Right cardiac atrium (tissue), 5 donors: ENCODE measurements around the gene ARHGAP25. TPM values are rescaled to one million over a fixed set of nuclear protein-coding genes. Genes with fewer than 3 reads are reported as not detected.

Experiments used
- ATAC-seq, 2 donors: fragments of 200-7000 bp; cut with Tn5 transposase; one replicate each; pipeline versions ENCODE4 v1.8.0 to v1.9.1; 2020; ENCODE audit warnings: moderate library complexity in 2 of 2, mild to moderate bottlenecking in 1 of 2
- DNase-seq, 3 donors: peaks; one replicate each; pipeline ENCODE4 v3.0.0-alpha.2; 2020
- H3K27ac ChIP-seq: one replicate; pipeline ENCODE4 v1.5.1; 2013; ENCODE audit warnings: mild to moderate bottlenecking, low read length, control low read depth, moderate library complexity
- H3K27me3 ChIP-seq: one replicate; pipeline ENCODE4 v1.6.1; 2013; ENCODE audit not compliant: control insufficient read depth, insufficient read depth
- H3K4me1 ChIP-seq: one replicate; pipeline ENCODE4 v1.6.1; 2013; ENCODE audit warnings: low read length; ENCODE audit not compliant: control insufficient read depth, insufficient read depth
- H3K4me3 ChIP-seq: one replicate; pipeline ENCODE4 v1.5.1; 2013; ENCODE audit warnings: low read length, control low read depth
- H3K9me3 ChIP-seq: one replicate; pipeline ENCODE4 v1.6.1; 2013; ENCODE audit warnings: low read length; ENCODE audit not compliant: control insufficient read depth
- WGBS: extraction: QIAGEN DNeasy Blood & Tissue Kit; methylation state at CpG from one replicate; pipeline ENCODE4 v1.1.7; 2013; 5-methylcytosine and 5-hydroxymethylcytosine counted together
- intact Hi-C, 4 donors: fragments of 100-400 bp; cut with DNase I; formaldehyde crosslinking; loops; one replicate each; pipeline versions ENCODE4 v1.11.0 to v1.14.0; 2022 to 2023
- polyA plus RNA-seq: library from polyadenylated mRNA; stranded (reverse); fragments of 200-250 nt; gene quantifications from one replicate; pipeline ENCODE4 v1.2.3, GENCODE V29; 2013
- total RNA-seq, 4 donors: library from RNA; stranded (reverse); fragmentation: NEBNext Ultra II Directional; extraction: Animal tissue kit (Norgen Biotek cat#: 25700); gene quantifications; one replicate each; pipeline ENCODE4 v1.2.1, GENCODE V29; 2021
- donor health status: healthy with polysubstance abuse.
- donor health status: DM: no; HTN: yes; CAD: no.
- donor health status: DM: no; HTN: no; CAD: no.
- donor health status: DM: no; HTN: yes; CAD: no; lungs with severe emphysema.
- donor health status: DM: yes; HTN: yes; CAD: no.

Gene ARHGAP25
- total and polyA plus RNA-seq, 5 donors = 5.9 to 9.7 (median 8.5) TPM

GRCh38 chr2:68753318-68753717 lies 18.7 kb downstream of the ARHGAP25 start:
- no peaks in the 10 kb centered on the region for H3K9me3 ChIP-seq
- WGBS = 62% methylated on average over 4 of the region's 4 CpGs
- ATAC-seq (no peak), DNase-seq (no peak)
- peaks cover 2% of the 10 kb centered on the region for H3K4me1 ChIP-seq
- H3K4me3 ChIP-seq = no peak overlapping the region
- H3K27me3 ChIP-seq = no peaks in the 10 kb centered on the region
- intact Hi-C loops = loop anchor here in 2 of 4 donors (2.0 to 10.0 kb wide), 4 partner anchors 83 to 171 kb away; no protein-coding TSS in a partner anchor
- H3K27ac ChIP-seq = no peak overlapping the region

- DNase-seq = no peak
- Histone ChIP-seq H3K4me1 (peaks cover 2% of the 10 kb centered on the region), H3K4me3 (no peak overlapping the region), H3K9me3 (no peaks in the 10 kb centered on the region), H3K27ac (no peak overlapping the region), H3K27me3 (no peaks in the 10 kb centered on the region)
- ATAC-seq = peak; percentile 60 to 86
- intact Hi-C loops = loop anchor here in 1 of 4 donors (10.0 kb wide), 1 partner anchor 170 kb away; no protein-coding TSS in a partner anchor
These were observed 20.5 kb downstream of the ARHGAP25 start for GRCh38 chr2:68755071-68755470.

GRCh38 chr2:68756178-68756577 lies 21.6 kb downstream of the ARHGAP25 start:
- WGBS = 42% methylated on average over 2 of the region's 2 CpGs
- no peak overlapping the region for H3K27ac ChIP-seq
- DNase-seq = no peak

GRCh38 chr2:68757081-68757480 lies 22.5 kb downstream of the ARHGAP25 start:
- intact Hi-C loops = loop anchor here in 1 of 4 donors (10.0 kb wide), 1 partner anchor 168 kb away; no protein-coding TSS in a partner anchor
- no peak for DNase-seq
- no peaks in the 10 kb centered on the region for H3K27me3 ChIP-seq
- H3K4me1 ChIP-seq = peaks cover 2% of the 10 kb centered on the region
- no peak overlapping the region for H3K27ac ChIP-seq
- H3K4me3 ChIP-seq = no peak overlapping the region
- ATAC-seq = no peak
- H3K9me3 ChIP-seq = no peaks in the 10 kb centered on the region
- 77% methylated on average over 2 of the region's 2 CpGs for whole genome bisulfite sequencing

More at GRCh38 chr2:68756178-68756577, 21.6 kb downstream of the ARHGAP25 start:
- Histone ChIP-seq H3K9me3 (no peaks in the 10 kb centered on the region), H3K4me1 (peaks cover 2% of the 10 kb centered on the region), H3K27me3 (no peaks in the 10 kb centered on the region), H3K4me3 (no peak overlapping the region)
- no peak for ATAC-seq
- intact Hi-C loops = loop anchor here in 1 of 4 donors (10.0 kb wide), 1 partner anchor 169 kb away; no protein-coding TSS in a partner anchor

- Histone ChIP-seq H3K27ac (no peak overlapping the region), H3K27me3 (no peaks in the 10 kb centered on the region), H3K4me1 (peaks cover 3% of the 10 kb centered on the region), H3K9me3 (no peaks in the 10 kb centered on the region), H3K4me3 (no peak overlapping the region)
- ATAC-seq (no peak), DNase-seq (no peak)
- intact Hi-C loops = no loop called here
- 80% methylated on average over 2 of the region's 2 CpGs for WGBS
These were observed 27.5 kb downstream of the ARHGAP25 start for GRCh38 chr2:68762100-68762499.

- intact Hi-C loops = no loop called here
- H3K4me1 ChIP-seq = peaks cover 3% of the 10 kb centered on the region
These were observed 28.1 kb downstream of the ARHGAP25 start for GRCh38 chr2:68762665-68763064.

GRCh38 chr2:68764041-68764805 lies 29.6 kb downstream of the ARHGAP25 start:
- Histone ChIP-seq H3K4me3 (no peak overlapping the region), H3K27ac (no peak overlapping the region), H3K4me1 (peaks cover 3% of the 10 kb centered on the region), H3K27me3 (no peaks in the 10 kb centered on the region), H3K9me3 (no peaks in the 10 kb centered on the region)
- DNase-seq (no peak), ATAC-seq (no peak)
- intact Hi-C loops = no loop called here
- 80% methylated on average over 6 of the region's 6 CpGs for WGBS

More at GRCh38 chr2:68762665-68763064, 28.1 kb downstream of the ARHGAP25 start:
- H3K27me3 ChIP-seq = no peaks in the 10 kb centered on the region
- no peaks in the 10 kb centered on the region for H3K9me3 ChIP-seq
- DNase-seq (no peak), ATAC-seq (peak; percentile 41 to 44)
- H3K4me3 ChIP-seq = no peak overlapping the region
- H3K27ac ChIP-seq = no peak overlapping the region

- intact Hi-C loops = no loop called here
- Histone ChIP-seq H3K27me3 (no peaks in the 10 kb centered on the region), H3K9me3 (no peaks in the 10 kb centered on the region), H3K4me1 (peaks cover 3% of the 10 kb centered on the region), H3K27ac (no peak overlapping the region), H3K4me3 (no peak overlapping the region)
- peak in 1 of 2 donors; percentile 27 for ATAC-seq
- 68% methylated on average over 5 of the region's 5 CpGs for WGBS
- no peak for DNase-seq
These were observed 30.2 kb downstream of the ARHGAP25 start for GRCh38 chr2:68764806-68765311.

- intact Hi-C loops = no loop called here
- ATAC-seq = no peak
These were observed 31.2 kb downstream of the ARHGAP25 start for GRCh38 chr2:68765739-68766375.

GRCh38 chr2:68766376-68766845 lies 31.8 kb downstream of the ARHGAP25 start:
- ATAC-seq (peak; percentile 60 to 76), DNase-seq (peak in 2 of 3 donors; percentile 31 to 77)
- Histone ChIP-seq H3K4me1 (peaks cover 8% of the 10 kb centered on the region), H3K4me3 (no peak overlapping the region), H3K9me3 (no peaks in the 10 kb centered on the region), H3K27me3 (no peaks in the 10 kb centered on the region), H3K27ac (no peak overlapping the region)
- WGBS = 47% methylated on average over 5 of the region's 5 CpGs
- intact Hi-C loops = no loop called here

More at GRCh38 chr2:68765739-68766375, 31.2 kb downstream of the ARHGAP25 start:
- Histone ChIP-seq H3K4me1 (peaks cover 5% of the 10 kb centered on the region), H3K9me3 (no peaks in the 10 kb centered on the region), H3K27me3 (no peaks in the 10 kb centered on the region), H3K4me3 (no peak overlapping the region), H3K27ac (no peak overlapping the region)
- 67% methylated on average over 4 of the region's 4 CpGs for WGBS
- DNase-seq = no peak
